OCI-LY7 (cell line): ENCODE measurements around the gene ZCCHC18.
"Not testable (repeated sequence)": the region's sequence is repeated elsewhere in the genome, so short reads cannot be mapped to it uniquely, and the experiment has no call there.

Source experiments
- CTCF ChIP-seq: fragments of 200-600 bp; sonication (generic); conservative IDR thresholded peaks from 2 replicates; pipeline ENCODE4 v1.5.1; 2014; ENCODE audit warnings: mild to moderate bottlenecking, antibody characterized with exemption, low read length, moderate library complexity, mixed read lengths
- EZH2phosphoT487 ChIP-seq: fragments of 200-600 bp; sonication (generic); IDR thresholded peaks from 2 replicates; pipeline ENCODE4 v1.6.1; 2018; ENCODE audit warnings: low read depth, borderline replicate concordance, mild to moderate bottlenecking, mixed run types, antibody characterized with exemption, low read length, moderate library complexity, mixed read lengths

- TF ChIP-seq CTCF, EZH2phosphoT487: not testable (repeated sequence)
Measured at GRCh38 chrX:104077854-104078253, 34.5 kb upstream of the ZCCHC18 start.
